Measurements from ENCODE around the gene CRABP2. TPM values are rescaled to one million over a fixed set of nuclear protein-coding genes. Genes with fewer than 3 reads are reported as not detected.

Gene CRABP2
- total and polyA plus RNA-seq, 2 of the 13 experiments (the other 11 are each of a cell fraction or from before 2014, with no cell fraction given), result 0.40 to 0.60 TPM

DNA sequence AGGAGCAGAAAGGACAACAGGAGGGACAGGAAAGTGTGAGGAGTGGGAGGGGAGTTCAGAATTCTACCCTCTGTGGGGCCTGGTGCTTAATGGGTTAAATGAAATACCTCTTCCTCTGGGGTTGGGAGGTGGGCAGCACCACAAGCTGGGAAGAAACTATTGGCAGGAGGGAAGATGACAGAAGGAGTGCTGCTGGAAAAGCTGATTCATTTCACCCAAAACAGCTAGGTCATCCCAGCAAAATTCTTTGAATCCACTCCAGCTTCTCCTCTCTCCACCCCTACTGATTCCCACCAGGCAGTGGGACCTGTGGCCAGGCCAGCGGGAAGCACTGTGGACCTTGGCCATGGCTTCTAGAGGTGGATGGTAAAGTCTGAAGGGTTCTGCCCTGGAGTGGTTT, 50.7 kb downstream of the CRABP2 start:
- POLR2A ChIA-PET, result no interaction called here
- Histone ChIP-seq H3K9ac (ENCODE audit: insufficient read depth, low read depth, low read length) (no peak overlapping the region), H3K27ac (ENCODE audit: extremely low read length, insufficient read depth, low read length) (no peak overlapping the region), H3K79me2 (ENCODE audit: insufficient read depth, low read length) (peaks cover 9% of the 10 kb centered on the region), H3K4me2 (ENCODE audit: low read depth, low read length) (no peak overlapping the region), H4K20me1 (ENCODE audit: insufficient read depth, low read length) (peaks cover 94% of the 10 kb centered on the region), H3K4me3 (replicated peaks in 1 of 3; ENCODE audit: insufficient read depth in 1 of 3, low read depth in 2 of 3, low read length in 3 of 3) (no peak overlapping the region), H3K36me3 (replicated peaks in 1 of 2; ENCODE audit: control insufficient read depth in 1 of 2, insufficient read depth in 2 of 2, low read length in 2 of 2) (peaks cover 1 to 5% of the 10 kb centered on the region in 2 experiments; a peak in 1 of 5 replicates), H3K4me1 (ENCODE audit: insufficient read depth, low read length) (peaks cover 43% of the 10 kb centered on the region), H2AFZ (ENCODE audit: low read length) (no peak overlapping the region), H3K27me3 (ENCODE audit: control insufficient read depth in 1 of 2, insufficient read depth in 2 of 2, low read length in 2 of 2) (no peaks in the 10 kb centered on the region), H3K9me3 (ENCODE audit: low read length) (no peaks in the 10 kb centered on the region)
- CTCF ChIA-PET (ENCODE audit: low intra/inter-chr PET ratio, low total read pairs), result no interaction called here
- in situ Hi-C loops (cut with HindIII; ENCODE audit: extremely low pct_ligation_motif_present, low pct_unique_long_range_greater_than_20kb) (no loop called here), intact Hi-C loops (cut with micrococcal nuclease; ENCODE audit: unreplicated experiment) (no loop called here)
- no peak for DNase-seq (ENCODE audit: low spot score)
- TF ChIP-seq, protein P1, sequence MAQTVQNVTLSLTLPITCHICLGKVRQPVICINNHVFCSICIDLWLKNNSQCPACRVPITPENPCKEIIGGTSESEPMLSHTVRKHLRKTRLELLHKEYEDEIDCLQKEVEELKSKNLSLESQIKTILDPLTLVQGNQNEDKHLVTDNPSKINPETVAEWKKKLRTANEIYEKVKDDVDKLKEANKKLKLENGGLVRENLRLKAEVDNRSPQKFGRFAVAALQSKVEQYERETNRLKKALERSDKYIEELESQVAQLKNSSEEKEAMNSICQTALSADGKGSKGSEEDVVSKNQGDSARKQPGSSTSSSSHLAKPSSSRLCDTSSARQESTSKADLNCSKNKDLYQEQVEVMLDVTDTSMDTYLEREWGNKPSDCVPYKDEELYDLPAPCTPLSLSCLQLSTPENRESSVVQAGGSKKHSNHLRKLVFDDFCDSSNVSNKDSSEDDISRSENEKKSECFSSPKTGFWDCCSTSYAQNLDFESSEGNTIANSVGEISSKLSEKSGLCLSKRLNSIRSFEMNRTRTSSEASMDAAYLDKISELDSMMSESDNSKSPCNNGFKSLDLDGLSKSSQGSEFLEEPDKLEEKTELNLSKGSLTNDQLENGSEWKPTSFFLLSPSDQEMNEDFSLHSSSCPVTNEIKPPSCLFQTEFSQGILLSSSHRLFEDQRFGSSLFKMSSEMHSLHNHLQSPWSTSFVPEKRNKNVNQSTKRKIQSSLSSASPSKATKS (CRISPR knock-in tag; IDR thresholded peaks at IDR 0.05), result no peak
- 0 out of 2 replicates have a peak, but pooled peaks have one; percentile 39 for TF ChIP-seq ZBTB33 (CRISPR knock-in tag; IDR thresholded peaks at IDR 0.05)
- 67% methylated on average over 1 of the region's 1 CpG for WGBS (ENCODE audit: low lambda C conversion rate)
- FAIRE-seq, result no peak
- ATAC-seq, result no peak
- no TSS peak for BruUV-seq (replicated peaks)

- in situ Hi-C loops (cut with HindIII; ENCODE audit: extremely low pct_ligation_motif_present, low pct_unique_long_range_greater_than_20kb) (no loop called here), intact Hi-C loops (cut with micrococcal nuclease; ENCODE audit: unreplicated experiment) (no loop called here)
- DNase-seq (ENCODE audit: low spot score) (no peak), FAIRE-seq (no peak), ATAC-seq (no peak)
- Histone ChIP-seq H3K9me3 (ENCODE audit: low read length) (no peaks in the 10 kb centered on the region), H3K9ac (ENCODE audit: insufficient read depth, low read depth, low read length) (no peak overlapping the region), H3K4me2 (ENCODE audit: low read depth, low read length) (no peak overlapping the region), H3K4me1 (ENCODE audit: insufficient read depth, low read length) (peaks cover 26% of the 10 kb centered on the region), H4K20me1 (ENCODE audit: insufficient read depth, low read length) (peaks cover 91% of the 10 kb centered on the region), H3K36me3 (replicated peaks in 1 of 2; ENCODE audit: control insufficient read depth in 1 of 2, insufficient read depth in 2 of 2, low read length in 2 of 2) (0 out of 5 replicates have a peak, but pooled peaks cover 0 to 1% of the 10 kb centered on the region in 2 experiments), H3K4me3 (replicated peaks in 1 of 3; ENCODE audit: insufficient read depth in 1 of 3, low read depth in 2 of 3, low read length in 3 of 3) (no peak overlapping the region), H3K79me2 (ENCODE audit: insufficient read depth, low read length) (no peaks in the 10 kb centered on the region), H3K27ac (ENCODE audit: extremely low read length, insufficient read depth, low read length) (no peak overlapping the region), H3K27me3 (ENCODE audit: control insufficient read depth in 1 of 2, insufficient read depth in 2 of 2, low read length in 2 of 2) (no peaks in the 10 kb centered on the region), H2AFZ (ENCODE audit: low read length) (no peak overlapping the region)
- TSS peak; percentile 8 for BruUV-seq (replicated peaks)
- CTCF ChIA-PET (ENCODE audit: low intra/inter-chr PET ratio, low total read pairs), result no interaction called here
- POLR2A ChIA-PET, result interaction anchor here (0.8 kb wide), 1 partner anchor 33 kb away, joined by 4 read pairs; no protein-coding TSS in a partner anchor
- WGBS (ENCODE audit: low lambda C conversion rate), result 97% methylated on average over 9 of the region's 9 CpGs
- TF ChIP-seq DPF2 (CRISPR knock-in tag; IDR thresholded peaks at IDR 0.05; ENCODE audit: borderline replicate concordance, low read depth) (no peak), EZH2 (conservative IDR thresholded peaks at IDR 0.05; ENCODE audit: low read depth, low read length) (no peak), SMC3 (IDR thresholded peaks at IDR 0.05; ENCODE audit: low read length) (no peak), ZFP91 (CRISPR knock-in tag; IDR thresholded peaks at IDR 0.05; ENCODE audit: borderline replicate concordance) (no peak), POLR2G (IDR thresholded peaks at IDR 0.05; ENCODE audit: low read depth, low read length) (peak; percentile 20; the same call in 1 of the 2 replicates), HNRNPK (IDR thresholded peaks at IDR 0.05; ENCODE audit: low read depth, low read length, poor library complexity, severe bottlenecking) (no peak), IKZF1 (IDR thresholded peaks at IDR 0.05) (no peak), JUND (CRISPR knock-in tag; IDR thresholded peaks at IDR 0.05) (no peak)
- TF ChIP-seq, protein P2, sequence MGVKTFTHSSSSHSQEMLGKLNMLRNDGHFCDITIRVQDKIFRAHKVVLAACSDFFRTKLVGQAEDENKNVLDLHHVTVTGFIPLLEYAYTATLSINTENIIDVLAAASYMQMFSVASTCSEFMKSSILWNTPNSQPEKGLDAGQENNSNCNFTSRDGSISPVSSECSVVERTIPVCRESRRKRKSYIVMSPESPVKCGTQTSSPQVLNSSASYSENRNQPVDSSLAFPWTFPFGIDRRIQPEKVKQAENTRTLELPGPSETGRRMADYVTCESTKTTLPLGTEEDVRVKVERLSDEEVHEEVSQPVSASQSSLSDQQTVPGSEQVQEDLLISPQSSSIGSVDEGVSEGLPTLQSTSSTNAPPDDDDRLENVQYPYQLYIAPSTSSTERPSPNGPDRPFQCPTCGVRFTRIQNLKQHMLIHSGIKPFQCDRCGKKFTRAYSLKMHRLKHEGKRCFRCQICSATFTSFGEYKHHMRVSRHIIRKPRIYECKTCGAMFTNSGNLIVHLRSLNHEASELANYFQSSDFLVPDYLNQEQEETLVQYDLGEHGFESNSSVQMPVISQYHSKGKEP (CRISPR knock-in tag; IDR thresholded peaks at IDR 0.05), result no peak
These were observed 52.4 kb downstream of the CRABP2 start for GRCh38 chr1:156652992-156653355.
